ENCODE results near the gene TMEM243.

The TMEM243 gene

DNA sequence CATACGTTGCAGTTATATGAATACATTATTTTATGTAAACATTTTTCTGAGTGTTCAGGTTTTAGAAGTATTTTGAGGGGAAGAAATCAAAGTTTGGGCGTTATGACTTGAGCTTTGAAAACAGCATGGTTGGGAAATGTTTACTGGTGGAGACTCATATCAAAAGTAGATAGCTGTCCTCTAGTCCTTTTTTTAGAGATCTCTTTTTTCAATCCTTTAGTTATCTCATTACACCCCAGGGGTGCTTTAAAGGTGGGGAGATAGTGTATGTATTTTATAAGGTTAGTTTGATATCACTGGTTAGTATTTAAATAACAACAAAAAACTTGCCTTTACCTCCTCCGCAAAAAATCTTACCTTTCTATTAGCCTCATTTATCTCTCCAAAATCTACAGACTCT lies 65.0 kb downstream of the TMEM243 start:
- DNase-seq: no peak

DNA sequence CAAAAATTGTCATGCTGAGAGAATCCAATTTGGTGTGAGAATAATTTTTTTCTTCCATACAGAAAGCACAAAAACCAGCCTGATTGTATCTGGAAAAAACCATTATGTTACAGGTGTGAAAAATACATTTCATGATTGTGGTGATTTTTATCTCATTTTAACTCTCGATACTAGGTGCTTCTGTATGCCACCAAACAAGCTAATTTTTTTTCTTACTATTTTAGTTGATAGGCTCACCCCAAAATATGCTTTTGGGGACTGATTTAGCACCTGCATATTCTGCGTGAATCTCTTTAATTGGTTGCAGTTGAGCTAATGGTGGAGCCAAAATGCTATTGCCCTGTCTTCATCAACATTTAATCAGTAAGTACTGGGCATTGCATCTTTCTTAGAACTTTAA lies 65.4 kb downstream of the TMEM243 start:
- DNase-seq: no peak

DNA sequence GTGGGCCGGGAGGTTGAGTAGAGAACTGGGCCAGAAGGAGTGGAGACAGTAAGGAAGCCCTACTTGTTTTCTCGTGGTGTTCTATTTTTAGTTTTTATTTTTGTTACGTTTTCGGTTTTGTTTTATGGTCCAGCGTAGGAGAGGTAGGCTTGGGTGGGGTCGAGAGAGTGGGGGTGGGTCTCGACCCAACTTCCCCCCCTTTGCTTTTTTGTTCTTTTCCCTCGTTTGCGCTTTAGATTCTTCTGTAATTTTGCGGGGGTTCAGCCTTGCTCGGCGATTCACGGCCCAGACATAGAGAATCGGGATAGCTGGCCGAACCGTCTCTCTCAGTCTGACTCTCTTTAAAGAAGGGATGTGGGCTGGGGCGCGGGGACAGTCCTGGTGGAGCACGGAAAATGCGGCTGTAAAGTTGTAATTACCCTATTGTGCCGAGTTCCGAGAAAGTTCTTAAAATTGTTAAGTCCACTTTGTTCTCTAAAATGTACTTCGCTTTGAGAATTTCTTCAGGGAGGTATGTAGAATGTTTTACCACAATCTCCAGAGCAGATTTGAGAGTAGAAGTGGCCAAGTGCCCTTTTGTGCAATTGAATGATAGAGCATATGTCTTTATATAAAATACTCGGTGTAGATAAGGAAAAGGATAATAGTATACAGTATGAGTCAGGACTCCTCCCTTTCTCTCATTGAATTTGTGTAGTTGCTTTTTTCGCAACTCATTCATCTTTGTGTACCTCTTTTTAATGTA lies 66.5 kb downstream of the TMEM243 start:
- DNase-seq: no peak

DNA sequence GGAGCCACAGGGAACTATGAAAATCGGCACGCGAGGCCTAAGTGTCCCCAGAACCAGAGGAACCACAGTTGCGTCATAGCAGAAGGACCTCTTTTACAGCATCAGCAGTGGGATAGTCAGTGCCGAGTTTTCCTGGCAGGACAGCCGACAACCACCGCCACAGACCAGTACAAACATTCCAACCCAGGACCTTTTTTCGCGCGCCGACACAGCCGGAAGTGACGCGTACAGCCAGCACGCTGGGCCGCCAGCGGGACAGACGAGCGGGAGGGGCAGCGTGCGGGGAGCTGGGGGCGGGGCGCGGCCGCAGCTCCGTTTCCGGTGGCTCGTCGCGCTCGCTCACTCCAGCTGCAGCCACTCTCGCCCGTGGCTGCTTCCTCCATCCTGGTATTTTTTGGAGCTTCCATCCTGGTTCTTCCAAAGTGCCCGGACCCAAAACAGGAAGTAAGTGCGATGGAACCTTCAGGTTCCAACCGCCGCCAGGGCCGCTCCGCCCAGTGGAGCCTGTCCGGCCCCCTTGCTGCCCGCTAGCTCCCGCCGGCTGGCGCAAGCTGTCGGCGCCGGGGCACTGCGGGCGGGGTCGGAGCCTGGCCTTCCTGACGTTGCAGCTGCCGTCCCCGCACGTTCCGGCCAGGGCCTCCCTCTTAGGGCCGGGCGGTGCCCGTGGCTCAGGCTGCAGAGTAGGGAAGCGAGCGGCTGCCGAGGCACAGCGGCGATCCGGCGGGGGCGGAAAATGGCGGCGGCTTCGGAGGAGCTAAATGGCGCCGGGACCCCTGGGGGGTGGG lies 67.2 kb downstream of the TMEM243 start, which contains the start of gene DMTF1:
DMTF1 (plus strand) TSS at position 342 of the 785 bp plus-strand sequence. CDS start 12,489 bp downstream, outside the sequence.
- DNase-seq: peak; percentile 48

DNA sequence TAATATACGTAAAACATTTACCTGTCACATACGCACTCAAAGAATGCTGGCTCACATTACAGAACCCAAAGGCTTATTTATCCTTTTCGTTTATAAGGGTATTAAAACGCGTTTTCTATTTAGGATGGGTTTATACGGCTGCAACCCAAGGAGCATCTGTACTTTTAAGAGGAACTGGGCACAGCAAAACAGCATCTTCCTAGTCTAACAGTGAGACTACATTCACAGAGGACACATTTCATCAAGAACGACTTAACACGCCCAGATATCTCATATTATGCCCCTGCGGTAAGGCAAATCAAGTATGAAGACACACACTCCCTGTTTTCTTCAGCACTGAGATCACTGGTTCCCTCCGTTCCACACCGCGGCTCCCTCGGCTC lies 67.8 kb downstream of the TMEM243 start:
- no peak for DNase-seq

DNA sequence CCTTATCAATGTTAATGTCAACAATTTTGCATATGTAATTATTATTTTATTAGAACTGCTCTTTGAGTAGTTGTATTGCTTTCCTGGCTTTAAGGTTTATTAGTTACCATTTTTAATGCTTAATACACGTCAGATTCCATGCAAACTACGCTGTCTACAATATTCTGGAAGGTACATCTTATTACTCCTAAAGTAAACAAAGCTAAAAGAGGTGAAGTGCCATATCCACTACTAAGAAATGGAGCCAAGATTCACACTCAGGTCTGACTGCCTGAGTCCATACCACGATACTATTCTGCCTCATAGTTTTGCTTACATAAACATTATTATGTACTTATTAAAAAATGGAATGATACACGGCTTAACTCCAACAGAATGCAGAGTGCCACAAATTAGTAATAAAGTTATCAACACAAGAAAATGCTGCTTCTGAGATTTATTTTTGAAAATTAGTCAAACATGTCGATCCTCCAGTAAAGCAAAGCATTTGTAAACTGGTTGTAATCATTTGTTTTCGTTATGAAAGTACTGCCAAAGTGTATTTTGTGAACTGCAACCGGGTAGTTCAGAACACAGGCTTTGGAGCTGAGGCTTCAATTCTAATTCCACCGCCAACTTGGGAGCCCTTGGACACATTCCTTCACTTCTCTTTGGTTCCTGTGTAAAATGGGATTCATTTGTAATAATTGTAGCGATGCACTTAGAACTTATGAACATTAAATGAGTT lies 68.4 kb downstream of the TMEM243 start:
- no peak for DNase-seq

DNA sequence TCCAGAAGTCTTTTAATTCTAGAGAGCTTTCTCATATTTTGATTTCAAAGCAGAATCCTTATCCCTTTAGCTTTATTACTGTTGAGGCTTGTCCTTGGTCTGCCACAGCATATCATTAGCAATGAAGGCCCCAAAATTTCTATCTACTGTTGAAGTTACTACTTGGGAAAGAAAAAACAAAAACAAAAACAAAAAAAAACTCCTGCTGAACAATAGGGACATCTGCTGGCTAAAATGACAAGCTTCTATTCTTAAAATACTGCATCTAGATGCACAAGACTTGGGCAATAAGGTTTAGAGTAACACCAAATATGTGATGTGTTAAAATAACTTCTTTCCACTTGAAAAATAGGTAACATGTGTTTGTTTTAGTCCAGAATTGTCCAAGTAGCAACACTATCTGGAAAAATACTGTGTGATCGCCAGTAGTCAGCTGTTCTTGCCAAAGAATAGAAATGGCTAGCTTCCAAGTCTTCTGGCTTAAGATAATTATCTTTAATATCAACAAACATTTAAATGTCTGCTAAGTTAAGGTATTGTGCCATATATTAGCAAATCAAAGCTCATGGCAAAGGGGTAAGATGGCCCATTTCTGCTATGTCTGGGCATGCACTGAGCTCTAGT lies 71.1 kb downstream of the TMEM243 start:
- DNase-seq: no peak

DNA sequence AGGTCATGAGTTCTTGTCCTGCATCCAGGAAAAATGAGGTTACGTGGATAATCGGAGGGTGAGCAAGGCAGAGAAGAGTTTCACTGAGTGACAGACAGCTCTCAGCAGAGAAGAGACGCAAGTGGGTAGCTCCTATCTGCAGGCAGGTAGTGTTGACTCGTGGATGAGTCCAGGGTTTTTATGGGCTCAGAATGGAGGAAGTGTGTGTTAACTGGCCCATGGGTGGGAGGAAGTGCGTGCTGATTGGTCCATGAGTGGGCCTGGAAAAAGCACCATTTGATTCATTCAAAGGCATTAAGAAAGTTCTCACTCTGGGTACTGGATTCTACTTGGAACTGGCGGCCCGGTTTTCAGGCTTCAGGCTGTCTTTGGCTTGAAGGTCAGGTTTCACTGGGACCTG lies 72.0 kb downstream of the TMEM243 start:
- DNase-seq: no peak

DNA sequence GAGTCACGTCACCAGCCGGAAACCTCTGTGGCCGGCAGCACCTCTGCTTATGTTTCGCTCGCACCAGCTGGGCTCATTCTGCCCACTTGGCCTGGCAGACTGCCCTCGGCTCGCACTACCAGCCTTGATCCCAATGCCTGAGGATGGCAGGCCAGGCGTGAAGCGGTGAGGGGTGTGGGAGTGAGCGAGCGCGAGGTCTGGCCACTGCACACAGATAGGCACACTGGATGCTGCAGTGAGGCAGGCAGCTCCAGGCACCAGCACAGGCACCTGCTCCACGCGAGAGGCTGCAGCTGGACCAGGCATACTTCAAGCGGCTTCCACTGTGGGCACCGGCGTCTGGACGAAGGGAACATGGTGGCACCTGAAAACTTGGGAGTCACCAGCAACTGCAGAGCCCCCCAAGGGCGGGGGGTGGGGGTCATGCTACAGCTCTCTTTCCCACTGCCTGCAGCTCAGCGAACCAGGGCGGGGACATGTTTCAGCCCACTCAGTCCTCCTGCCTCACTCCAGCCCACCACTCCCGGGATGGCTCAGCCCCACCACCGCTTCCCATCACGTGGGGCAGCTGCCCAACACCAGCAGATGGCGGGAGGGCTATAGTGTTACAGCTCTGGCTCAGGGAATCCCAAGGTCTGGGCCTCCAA lies 72.7 kb downstream of the TMEM243 start:
- DNase-seq: no peak

Data from SIG-M5 (cell line).